Loucy (cell line): ENCODE measurements around the gene TENM3.

Experiments used
- H2AFZ ChIP-seq: fragments of 200-600 bp; sonication (generic); 2 replicates; pipeline ENCODE4 v1.6.0; 2016; ENCODE audit warnings: antibody characterized with exemption, mild to moderate bottlenecking, low read length, moderate library complexity
- H3F3A ChIP-seq: fragments of 200-600 bp; 2 replicates; pipeline ENCODE4 v1.6.0; 2016; ENCODE audit warnings: antibody characterized with exemption, low read depth, mild to moderate bottlenecking
- H3K27me3 ChIP-seq: fragments of 200-600 bp; sonication (generic); 2 replicates; pipeline ENCODE4 v1.6.1; 2014; ENCODE audit warnings: low read length, mild to moderate bottlenecking; ENCODE audit not compliant: insufficient read depth, poor library complexity, severe bottlenecking
- H3K36me3 ChIP-seq: fragments of 200-600 bp; sonication (generic); 2 replicates; pipeline ENCODE4 v1.6.1; 2016; ENCODE audit warnings: low read length; ENCODE audit not compliant: insufficient read depth
- H3K4me1 ChIP-seq: fragments of 200-600 bp; sonication (generic); 2 replicates; pipeline ENCODE4 v1.5.1; 2014; ENCODE audit warnings: low read length, mild to moderate bottlenecking; ENCODE audit not compliant: insufficient read depth, poor library complexity, severe bottlenecking
- H3K4me2 ChIP-seq: fragments of 200-600 bp; sonication (generic); 2 replicates; pipeline ENCODE4 v1.6.0; 2014; ENCODE audit warnings: antibody characterized with exemption, low read length, low read depth, mild to moderate bottlenecking; ENCODE audit not compliant: poor library complexity, severe bottlenecking
- H3K4me3 ChIP-seq: fragments of 200-600 bp; sonication (generic); 2 replicates; pipeline ENCODE4 v1.5.1; 2014; ENCODE audit warnings: low read length, mild to moderate bottlenecking, mixed read lengths; ENCODE audit not compliant: poor library complexity, severe bottlenecking
- H3K79me2 ChIP-seq: fragments of 200-600 bp; sonication (generic); 2 replicates; pipeline ENCODE4 v1.6.1; 2014; ENCODE audit warnings: low read length; ENCODE audit not compliant: insufficient read depth
- H3K9ac ChIP-seq: fragments of 200-600 bp; sonication (generic); 2 replicates; pipeline ENCODE4 v1.6.0; 2014; ENCODE audit warnings: mild to moderate bottlenecking, low read depth, low read length, moderate library complexity; ENCODE audit not compliant: poor library complexity, severe bottlenecking
- H3K9me2 ChIP-seq: fragments of 200-600 bp; sonication (generic); replicated peaks from 2 replicates; pipeline ENCODE4 v1.6.1; 2016; ENCODE audit warnings: low read depth, low read length, mixed read lengths
- H3K9me3 ChIP-seq: fragments of 200-600 bp; sonication (generic); 2 replicates; pipeline ENCODE4 v1.6.1; 2014; ENCODE audit warnings: mild to moderate bottlenecking, antibody characterized with exemption, low read length, low read depth; ENCODE audit not compliant: insufficient read depth
- H4K20me1 ChIP-seq: fragments of 200-600 bp; sonication (generic); 2 replicates; pipeline ENCODE4 v1.6.0; 2014; ENCODE audit warnings: antibody characterized with exemption, low read length, mild to moderate bottlenecking; ENCODE audit not compliant: insufficient read depth, poor library complexity, severe bottlenecking
- EZH2phosphoT487 ChIP-seq: fragments of 200-600 bp; IDR thresholded peaks from 2 replicates; pipeline ENCODE4 v1.6.1; 2018; ENCODE audit warnings: antibody characterized with exemption, mild to moderate bottlenecking, moderate library complexity, borderline replicate concordance
- TF ChIP-seq, protein P1 (sequence below): fragments of 200-600 bp; sonication (generic); conservative IDR thresholded peaks from 2 replicates; pipeline ENCODE4 v1.5.1; 2014; ENCODE audit warnings: mild to moderate bottlenecking, antibody characterized with exemption, low read length

The TENM3 gene

DNA sequence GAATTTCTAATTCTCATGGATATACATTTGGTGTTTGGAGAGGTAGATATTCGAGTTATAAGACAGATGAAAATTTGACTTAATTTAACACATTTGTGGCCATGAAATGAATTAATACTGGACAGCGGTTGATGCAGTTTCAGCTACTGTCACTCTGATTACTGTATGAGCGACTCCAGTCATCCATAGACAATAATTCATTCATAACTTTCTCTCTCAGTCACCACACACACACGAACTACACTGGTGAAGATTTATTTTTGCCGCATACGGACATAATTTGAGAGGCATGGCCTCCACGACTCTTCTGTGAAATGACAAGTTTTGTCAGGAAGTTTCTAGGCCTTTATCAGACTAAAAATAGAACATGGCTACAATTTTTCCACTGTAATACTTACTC is 177.0 kb downstream of the TENM3 start:
- no peak overlapping the region for H3K4me2 ChIP-seq
- no peak overlapping the region for H3K4me3 ChIP-seq
- TF ChIP-seq, protein P1, sequence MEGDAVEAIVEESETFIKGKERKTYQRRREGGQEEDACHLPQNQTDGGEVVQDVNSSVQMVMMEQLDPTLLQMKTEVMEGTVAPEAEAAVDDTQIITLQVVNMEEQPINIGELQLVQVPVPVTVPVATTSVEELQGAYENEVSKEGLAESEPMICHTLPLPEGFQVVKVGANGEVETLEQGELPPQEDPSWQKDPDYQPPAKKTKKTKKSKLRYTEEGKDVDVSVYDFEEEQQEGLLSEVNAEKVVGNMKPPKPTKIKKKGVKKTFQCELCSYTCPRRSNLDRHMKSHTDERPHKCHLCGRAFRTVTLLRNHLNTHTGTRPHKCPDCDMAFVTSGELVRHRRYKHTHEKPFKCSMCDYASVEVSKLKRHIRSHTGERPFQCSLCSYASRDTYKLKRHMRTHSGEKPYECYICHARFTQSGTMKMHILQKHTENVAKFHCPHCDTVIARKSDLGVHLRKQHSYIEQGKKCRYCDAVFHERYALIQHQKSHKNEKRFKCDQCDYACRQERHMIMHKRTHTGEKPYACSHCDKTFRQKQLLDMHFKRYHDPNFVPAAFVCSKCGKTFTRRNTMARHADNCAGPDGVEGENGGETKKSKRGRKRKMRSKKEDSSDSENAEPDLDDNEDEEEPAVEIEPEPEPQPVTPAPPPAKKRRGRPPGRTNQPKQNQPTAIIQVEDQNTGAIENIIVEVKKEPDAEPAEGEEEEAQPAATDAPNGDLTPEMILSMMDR, result no peak
- no peak for TF ChIP-seq EZH2phosphoT487

DNA sequence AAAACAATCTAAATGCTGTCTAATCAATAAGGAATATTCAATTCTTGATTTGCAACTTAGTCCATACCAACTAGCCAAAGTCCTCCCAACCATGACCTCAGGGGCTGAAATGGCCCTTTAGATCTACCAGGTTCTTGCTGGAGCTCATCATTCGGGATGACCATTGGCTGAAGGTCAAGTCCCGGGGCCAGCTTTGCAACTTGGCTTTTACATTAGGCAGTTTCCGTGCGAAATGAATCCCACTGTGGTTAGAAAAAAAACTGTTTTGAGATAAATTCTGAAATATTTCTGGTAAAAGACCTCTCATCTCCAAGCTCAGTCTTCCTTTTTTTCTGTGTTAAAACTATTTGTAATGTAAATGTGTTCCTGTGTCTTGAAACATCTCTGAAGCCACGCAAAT is 178.6 kb downstream of the TENM3 start:
- Histone ChIP-seq H3F3A (no peaks in the 10 kb centered on the region), H3K4me2 (no peak overlapping the region), H3K9me2 (no peaks in the 10 kb centered on the region), H3K27me3 (no peaks in the 10 kb centered on the region), H3K4me3 (no peak overlapping the region), H4K20me1 (no peaks in the 10 kb centered on the region), H2AFZ (no peak overlapping the region), H3K79me2 (no peaks in the 10 kb centered on the region), H3K9me3 (no peaks in the 10 kb centered on the region), H3K36me3 (no peaks in the 10 kb centered on the region), H3K4me1 (no peaks in the 10 kb centered on the region), H3K9ac (no peak overlapping the region)
- TF ChIP-seq EZH2phosphoT487, result no peak
- TF ChIP-seq, protein P1, result no peak

More for the DNA sequence above, 177.0 kb downstream of the TENM3 start:
- H3K4me1 ChIP-seq, result no peaks in the 10 kb centered on the region
- no peaks in the 10 kb centered on the region for H3K36me3 ChIP-seq
- no peaks in the 10 kb centered on the region for H3K27me3 ChIP-seq
- no peaks in the 10 kb centered on the region for H3K9me2 ChIP-seq
- H2AFZ ChIP-seq, result no peak overlapping the region
- no peaks in the 10 kb centered on the region for H3K9me3 ChIP-seq
- no peaks in the 10 kb centered on the region for H3K79me2 ChIP-seq
- H4K20me1 ChIP-seq, result no peaks in the 10 kb centered on the region
- no peak overlapping the region for H3K9ac ChIP-seq
- H3F3A ChIP-seq, result no peaks in the 10 kb centered on the region

DNA sequence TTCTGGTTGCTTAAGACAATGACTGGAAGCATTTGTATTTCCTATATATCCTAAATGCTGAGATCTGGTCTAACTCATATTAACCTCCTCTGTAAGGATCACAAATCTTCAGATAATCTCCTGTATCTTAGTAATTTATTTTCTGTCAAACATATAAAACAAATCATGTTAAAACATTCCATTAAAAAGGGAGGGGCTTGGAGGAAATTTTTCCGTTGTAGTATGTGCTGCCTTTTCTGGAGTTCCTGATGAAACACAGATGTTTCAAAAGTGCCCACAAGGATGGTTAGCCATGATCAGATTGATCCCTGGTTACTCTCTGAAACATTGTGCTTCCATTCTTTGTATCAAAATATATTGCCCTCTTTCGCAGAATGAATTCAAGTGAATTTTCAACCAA is 182.1 kb downstream of the TENM3 start:
- Histone ChIP-seq H3F3A (no peaks in the 10 kb centered on the region), H3K9me2 (no peaks in the 10 kb centered on the region), H3K4me2 (no peak overlapping the region), H3K9ac (no peak overlapping the region), H3K36me3 (no peaks in the 10 kb centered on the region), H3K4me3 (no peak overlapping the region), H3K4me1 (no peaks in the 10 kb centered on the region), H3K9me3 (no peaks in the 10 kb centered on the region), H3K79me2 (no peaks in the 10 kb centered on the region), H4K20me1 (no peaks in the 10 kb centered on the region), H3K27me3 (no peaks in the 10 kb centered on the region), H2AFZ (no peak overlapping the region)
- no peak for TF ChIP-seq EZH2phosphoT487
- TF ChIP-seq, protein P1, result no peak
